HG02840 (cell line): ENCODE measurements around the gene DCBLD1.
A peak's percentile ranks its signal among the peaks of the same experiment; 100 is the strongest.
"Not testable (repeated sequence)": the region's sequence is repeated elsewhere in the genome, so short reads cannot be mapped to it uniquely, and the experiment has no call there.

ENCODE experiments used
- ATAC-seq: cut with Tn5 transposase; IDR thresholded peaks from one replicate; pipeline ENCODE4 v1.9.1; 2021; ENCODE audit warnings: mild to moderate bottlenecking, moderate library complexity, moderate number of reproducible peaks; ENCODE audit not compliant: unreplicated experiment, low FRiP score

The DCBLD1 gene

DNA sequence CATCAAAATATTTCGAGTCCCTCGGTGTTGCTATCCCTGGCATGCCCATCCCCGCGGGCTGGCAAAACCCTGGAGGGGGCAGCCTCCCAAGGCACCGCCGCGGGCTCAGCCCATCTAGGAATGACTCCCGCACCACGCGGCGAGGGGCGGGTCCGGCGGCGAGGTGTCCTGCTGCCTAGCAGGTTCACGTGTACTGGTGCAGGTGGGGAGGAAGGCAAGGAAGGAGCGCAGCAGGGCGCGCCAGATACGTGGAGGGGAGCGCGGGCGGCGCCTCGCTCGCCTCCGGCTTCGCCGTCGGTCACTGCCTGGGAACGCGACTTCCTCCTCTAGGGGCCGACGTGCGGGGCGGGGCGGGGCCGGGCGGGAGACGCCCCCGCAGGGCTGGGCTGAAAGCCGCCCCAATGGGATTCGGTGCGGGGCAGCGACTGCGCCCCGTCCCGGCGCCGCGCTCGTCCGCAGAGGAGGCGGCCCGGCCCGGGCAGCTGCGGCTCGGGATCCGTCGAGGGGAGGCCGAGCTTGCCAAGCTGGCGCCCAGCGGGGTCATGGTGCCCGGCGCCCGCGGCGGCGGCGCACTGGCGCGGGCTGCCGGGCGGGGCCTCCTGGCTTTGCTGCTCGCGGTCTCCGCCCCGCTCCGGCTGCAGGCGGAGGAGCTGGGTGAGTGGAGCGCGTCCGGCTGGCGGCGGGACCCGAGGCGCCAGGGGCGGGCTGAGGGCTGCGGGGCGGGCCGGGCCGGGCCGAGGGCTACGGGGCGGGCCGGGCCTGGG is at the start of gene DCBLD1:
DCBLD1 (plus strand) TSS at position 435 of the 764 bp plus-strand sequence; CDS start at position 543, 108 bp downstream.
- ATAC-seq: peak; percentile 69

DNA sequence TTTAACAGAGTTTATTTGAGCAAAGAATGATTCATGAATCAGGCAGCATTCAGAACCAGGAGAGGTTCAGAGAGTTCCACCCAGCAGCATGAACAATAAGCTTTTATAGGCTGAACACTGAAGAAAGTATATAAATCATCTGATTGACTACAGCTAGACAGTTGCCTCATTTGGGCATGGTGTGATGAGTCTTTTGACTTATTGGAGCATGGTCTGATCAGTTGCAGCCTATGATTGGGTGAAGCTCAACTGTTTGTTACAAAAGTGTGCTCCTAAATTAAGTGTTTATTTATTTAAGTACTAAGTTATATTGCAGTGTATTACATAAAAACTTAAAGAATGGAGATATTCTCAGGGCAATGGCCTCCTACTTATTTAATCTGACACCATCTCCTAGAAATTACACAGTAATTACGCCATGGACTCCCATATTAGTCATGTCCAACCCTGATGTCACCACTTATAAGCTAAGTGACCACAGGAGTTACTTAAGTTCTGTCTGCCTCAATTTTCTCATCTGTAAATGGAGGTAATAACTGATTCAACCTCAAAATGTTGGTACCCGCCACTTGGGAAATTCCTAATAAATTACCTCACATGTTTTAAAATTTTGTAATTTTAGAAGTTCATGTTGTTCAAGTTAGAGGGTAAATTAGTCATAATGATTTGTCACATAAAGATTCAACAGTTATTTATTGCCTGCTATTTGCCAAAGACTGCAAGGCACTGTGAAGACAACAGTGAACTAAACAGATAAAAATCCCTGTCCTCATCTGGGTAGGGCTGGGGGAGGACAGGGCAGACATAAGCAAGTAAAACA is 41.6 kb upstream of the DCBLD1 start:
- ATAC-seq: no peak

DNA sequence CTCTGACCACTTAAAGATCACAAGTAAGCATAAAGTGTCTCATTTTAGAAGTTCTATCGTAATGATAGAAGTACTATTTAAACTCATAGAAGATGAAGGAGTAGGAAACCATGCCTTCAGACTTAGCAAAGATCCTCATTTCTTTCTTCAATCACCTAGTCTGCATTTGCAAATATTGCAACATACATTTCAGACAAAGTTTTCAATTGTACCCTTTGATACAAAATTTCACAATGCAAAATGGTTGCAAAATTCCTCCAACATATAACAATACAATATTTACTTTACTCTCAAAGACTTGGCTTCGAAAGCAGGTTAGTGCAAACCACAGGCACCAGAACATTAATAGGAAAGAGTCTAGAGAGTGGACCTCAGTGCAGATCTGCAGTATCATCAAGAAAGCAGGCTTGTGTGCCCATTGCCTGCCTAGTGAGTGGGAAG is 40.6 kb upstream of the DCBLD1 start:
- ATAC-seq: no peak

DNA sequence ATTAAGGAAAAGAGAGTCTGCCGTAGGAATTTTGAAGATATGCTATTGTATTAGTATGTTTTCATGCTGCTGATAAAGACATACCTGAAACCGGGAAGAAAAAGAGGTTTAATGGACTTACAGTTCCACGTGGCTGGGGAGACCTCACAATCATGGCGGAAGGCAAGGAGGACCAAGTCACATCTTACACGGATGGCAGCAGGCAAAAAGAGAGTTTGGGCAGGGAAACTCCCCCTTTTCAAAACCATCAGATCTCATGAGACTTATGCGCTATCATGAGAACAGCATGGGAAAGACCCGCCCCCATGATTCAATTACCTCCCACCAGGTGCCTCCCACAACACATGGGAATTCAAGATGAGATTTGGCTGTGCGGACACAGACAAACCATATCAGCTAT is 40.2 kb upstream of the DCBLD1 start:
- not testable (repeated sequence) for ATAC-seq

DNA sequence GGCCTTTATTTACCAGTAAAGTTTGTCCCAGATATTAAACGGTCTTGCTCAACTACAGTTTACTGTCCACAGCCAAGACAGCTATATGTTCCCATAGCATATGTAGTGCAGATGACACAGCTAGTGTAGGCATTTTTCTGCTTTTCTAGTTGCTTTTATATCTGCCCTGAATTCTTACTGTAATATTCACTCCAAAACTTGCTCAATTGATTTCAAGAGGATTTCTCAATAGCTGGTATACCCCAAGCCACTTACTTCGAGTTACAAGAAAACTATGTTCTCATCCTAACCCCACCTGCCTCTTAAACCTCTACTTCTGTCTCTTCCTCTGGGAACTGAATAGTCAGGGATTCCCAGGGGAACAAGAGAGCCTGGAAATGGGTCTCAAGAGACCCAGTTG is 37.9 kb upstream of the DCBLD1 start:
- no peak for ATAC-seq

GRCh38 chr6:117446861-117447260 is 35.6 kb upstream of the DCBLD1 start:
- no peak for ATAC-seq

DNA sequence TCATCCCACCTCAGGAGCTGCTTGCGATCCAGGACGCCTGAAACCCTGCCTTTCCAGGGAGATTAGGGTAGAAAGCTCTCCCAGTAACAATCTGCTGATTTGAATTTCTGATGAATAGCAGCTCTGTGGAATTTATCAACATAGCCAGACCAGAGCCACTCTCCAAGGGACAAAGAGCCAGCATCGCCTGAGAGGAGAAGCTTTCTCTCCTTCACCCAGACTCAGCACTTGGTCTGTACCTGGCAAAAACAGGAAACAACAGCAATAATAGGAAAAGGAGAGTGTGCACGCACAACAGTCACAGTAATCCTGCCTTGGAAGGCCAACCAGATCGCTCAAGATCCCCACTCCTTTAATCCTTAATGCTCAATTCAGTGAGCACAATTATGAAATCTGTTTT is 34.5 kb upstream of the DCBLD1 start:
- no peak for ATAC-seq

DNA sequence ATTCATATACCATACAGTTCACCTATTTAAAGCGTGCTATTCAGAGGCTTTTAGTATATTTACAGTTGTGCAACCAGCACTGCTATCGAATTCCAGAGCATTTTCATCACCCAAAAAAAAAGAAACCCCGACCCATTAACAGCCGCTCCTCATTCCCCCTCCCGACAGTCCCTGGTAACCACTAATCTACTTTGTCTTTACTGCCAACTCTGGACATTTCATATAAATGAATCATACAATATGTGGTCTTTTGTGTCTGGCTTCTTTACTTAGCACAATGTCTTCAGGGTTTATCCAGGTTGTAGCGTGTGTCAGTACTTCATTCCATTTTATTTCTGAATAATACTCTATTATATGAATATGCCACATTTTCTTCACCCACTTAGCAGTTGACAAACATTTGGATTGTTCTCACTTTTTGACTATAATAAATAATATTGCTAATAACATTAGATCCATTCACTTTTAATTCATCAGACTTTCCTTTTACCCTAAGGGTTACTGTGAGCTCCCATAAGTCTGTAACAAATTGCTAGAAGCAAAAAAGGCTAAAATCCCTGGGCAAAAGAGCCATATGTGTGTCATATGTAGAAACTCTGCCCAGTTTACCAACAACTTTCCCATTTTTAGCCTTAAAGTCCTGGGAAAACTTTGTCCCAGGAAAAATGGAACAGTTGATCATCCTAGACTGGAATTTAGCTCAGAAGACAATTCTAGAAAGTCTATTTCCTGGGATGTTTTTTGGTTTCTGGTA is 33.6 kb upstream of the DCBLD1 start:
- ATAC-seq: no peak

GRCh38 chr6:117449549-117450439 is 32.7 kb upstream of the DCBLD1 start:
- ATAC-seq: no peak

DNA sequence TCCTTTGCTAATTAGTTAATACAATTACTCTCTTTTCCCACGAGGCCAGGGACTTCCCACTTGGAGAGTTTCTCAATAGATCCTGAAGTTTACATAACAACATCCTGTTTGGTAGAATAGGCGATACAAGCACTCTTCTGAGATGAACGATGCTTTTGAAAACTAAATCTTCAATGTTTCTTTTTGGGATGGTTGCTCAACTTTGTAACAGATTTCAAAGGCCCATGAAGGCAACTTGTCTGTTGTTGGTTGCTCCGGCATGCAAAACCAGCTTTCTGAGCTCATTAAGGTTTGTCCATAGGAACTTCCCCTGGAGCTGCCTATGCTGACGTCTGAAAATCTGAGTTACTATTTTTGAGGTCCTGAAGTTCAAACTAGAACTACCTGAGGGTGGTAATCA is 30.8 kb upstream of the DCBLD1 start:
- ATAC-seq: no peak

- ATAC-seq: no peak
These were observed 26.2 kb upstream of the DCBLD1 start for GRCh38 chr6:117456250-117456649.

GRCh38 chr6:117456998-117457397 is 25.5 kb upstream of the DCBLD1 start:
- ATAC-seq: no peak

DNA sequence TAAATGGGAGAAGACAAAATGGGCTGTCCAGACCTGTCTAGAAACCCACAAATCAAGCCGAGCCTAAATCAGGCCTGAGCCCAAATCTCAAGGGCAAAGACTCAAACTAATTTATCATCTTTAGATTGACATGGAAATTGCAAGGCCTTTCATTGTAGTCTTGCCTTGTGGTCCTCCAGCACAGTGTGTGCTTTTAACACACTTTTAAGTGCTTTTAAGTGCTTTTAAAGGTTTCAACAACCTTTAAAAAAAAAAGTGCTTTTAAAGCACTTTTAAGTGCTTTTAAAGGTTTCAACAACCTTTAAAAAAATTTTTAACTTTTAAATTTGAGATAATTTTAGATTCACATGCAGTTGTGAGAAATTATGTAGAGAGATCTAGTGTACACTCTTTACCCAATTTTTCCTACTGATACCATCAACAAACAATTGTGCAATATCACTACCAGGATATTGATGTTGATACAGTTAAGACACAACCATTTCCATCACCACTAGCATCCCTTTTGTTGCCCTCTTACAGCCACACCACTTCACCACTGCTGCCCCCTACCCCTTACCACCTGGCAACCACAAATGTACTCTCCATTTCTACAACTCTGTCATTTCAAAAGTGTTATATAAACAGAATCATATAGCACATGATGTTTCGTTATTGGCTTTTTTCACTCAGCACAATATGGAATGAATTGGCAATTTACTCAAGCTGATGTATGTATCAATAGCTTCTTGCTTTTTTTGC is 23.1 kb upstream of the DCBLD1 start:
- ATAC-seq: no peak

- ATAC-seq: no peak
These were observed 18.5 kb upstream of the DCBLD1 start for GRCh38 chr6:117463762-117464665.

- no peak for ATAC-seq
These were observed 17.8 kb upstream of the DCBLD1 start for GRCh38 chr6:117464700-117465099.

GRCh38 chr6:117465691-117466090 is 16.8 kb upstream of the DCBLD1 start:
- ATAC-seq: no peak

- no peak for ATAC-seq
These were observed 14.6 kb upstream of the DCBLD1 start for GRCh38 chr6:117467876-117468275.

GRCh38 chr6:117468527-117468926 is 13.9 kb upstream of the DCBLD1 start:
- ATAC-seq: not testable (repeated sequence)
